ENCODE data around the gene PLXNA4.

GRCh38 chr7:132239422-132239994 is 336.8 kb downstream of the PLXNA4 start:
- no peak for TF ChIP-seq SMC3 (IDR thresholded peaks at IDR 0.05)
- TF ChIP-seq EP300 (IDR thresholded peaks at IDR 0.05), result no peak
- no peak for TF ChIP-seq CTCF (IDR thresholded peaks at IDR 0.05)
- no peak for TF ChIP-seq KDM5A (IDR thresholded peaks at IDR 0.05)

All from A549 (cell line).